RKO (cell line): ENCODE results near the gene PLAAT2.

Source experiments
- DNase-seq: peaks from one replicate; pipeline ENCODE4 v3.0.0-alpha.2; 2016; ENCODE audit warnings: low spot score

Gene PLAAT2

GRCh38 chr11:63518548-63518947 is 44.6 kb downstream of the PLAAT2 start:
- DNase-seq: no peak

GRCh38 chr11:63517156-63517555 is 46.0 kb downstream of the PLAAT2 start:
- no peak for DNase-seq

DNA sequence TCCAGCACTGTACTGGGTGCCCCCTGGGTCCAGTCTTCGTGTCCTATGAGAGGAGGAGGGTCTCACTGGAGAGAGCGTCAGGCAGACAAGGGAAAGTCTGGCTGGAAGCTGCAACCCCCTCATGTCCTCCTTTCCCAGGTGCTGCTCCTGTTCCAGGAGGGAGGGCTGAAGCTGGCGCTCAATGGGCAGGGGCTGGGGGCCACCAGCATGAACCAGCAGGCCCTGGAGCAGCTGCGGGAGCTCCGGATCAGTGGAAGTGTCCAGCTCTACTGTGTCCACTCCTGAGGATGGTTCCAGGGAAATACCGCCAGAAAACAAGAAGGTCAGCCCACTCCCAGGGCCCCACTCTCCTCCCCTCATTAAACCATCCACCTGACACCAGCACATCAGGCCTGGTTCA is 47.1 kb downstream of the PLAAT2 start:
- no peak for DNase-seq

DNA sequence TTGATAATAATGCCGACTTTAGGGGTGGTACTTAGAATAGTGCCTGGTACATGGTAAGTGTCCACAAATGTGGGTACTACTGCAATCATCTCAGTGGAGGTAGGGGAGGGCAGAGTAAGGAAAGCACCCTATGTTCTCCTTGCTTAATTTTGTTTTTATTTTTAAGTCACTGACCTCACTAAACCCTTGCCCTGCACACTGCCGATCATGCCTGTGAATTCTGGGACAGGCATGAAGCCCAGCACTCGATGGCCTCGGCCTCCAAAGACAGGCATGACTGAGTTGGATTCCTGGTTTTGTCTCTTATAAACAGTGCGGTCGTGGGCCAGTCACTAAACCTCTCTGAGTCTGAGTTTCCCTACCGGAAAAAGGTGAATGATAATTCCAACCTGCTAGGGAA is 50.4 kb downstream of the PLAAT2 start:
- DNase-seq: no peak

DNA sequence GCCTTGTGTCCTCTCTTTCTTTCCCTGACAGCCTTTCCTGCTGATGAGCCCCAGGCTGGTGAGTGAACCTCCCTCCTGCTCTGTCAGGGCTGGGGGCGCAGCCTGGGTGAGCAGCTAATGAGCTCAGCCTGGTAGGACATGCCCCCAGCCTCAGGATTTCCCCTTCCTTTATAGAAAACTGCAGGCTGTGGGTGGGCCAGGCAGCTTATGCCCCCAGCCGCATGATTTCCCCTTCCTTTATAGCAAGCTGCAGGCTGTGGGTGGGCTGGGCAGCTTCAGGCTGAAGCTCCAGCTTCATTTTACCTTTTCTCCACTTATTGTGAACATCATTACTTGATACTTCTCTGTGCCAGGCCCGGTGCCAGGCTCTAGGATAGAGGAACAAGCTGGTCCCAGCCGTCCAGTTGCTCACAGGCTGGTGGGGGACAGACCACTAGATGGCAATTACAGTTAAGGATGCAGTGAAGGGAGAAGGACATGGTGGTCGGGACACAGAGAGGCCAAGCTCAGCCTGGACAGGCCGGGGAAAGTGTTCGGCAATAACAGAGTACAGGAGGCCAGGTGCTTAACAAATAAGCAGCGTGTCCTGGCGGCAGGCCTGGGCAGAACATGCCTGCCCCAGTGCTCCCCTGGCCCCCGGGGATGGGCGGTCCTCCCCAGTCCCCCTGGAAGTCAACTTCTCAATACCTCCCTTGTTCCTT is 52.0 kb downstream of the PLAAT2 start:
- no peak for DNase-seq

GRCh38 chr11:63510360-63511047 is 52.7 kb downstream of the PLAAT2 start:
- DNase-seq: no peak

- DNase-seq: no peak
These were observed 54.4 kb downstream of the PLAAT2 start for GRCh38 chr11:63508745-63509144.

GRCh38 chr11:63508009-63508408 is 55.2 kb downstream of the PLAAT2 start:
- peak; percentile 45 for DNase-seq

- no peak for DNase-seq
These were observed 55.7 kb downstream of the PLAAT2 start for GRCh38 chr11:63507511-63507910.

DNA sequence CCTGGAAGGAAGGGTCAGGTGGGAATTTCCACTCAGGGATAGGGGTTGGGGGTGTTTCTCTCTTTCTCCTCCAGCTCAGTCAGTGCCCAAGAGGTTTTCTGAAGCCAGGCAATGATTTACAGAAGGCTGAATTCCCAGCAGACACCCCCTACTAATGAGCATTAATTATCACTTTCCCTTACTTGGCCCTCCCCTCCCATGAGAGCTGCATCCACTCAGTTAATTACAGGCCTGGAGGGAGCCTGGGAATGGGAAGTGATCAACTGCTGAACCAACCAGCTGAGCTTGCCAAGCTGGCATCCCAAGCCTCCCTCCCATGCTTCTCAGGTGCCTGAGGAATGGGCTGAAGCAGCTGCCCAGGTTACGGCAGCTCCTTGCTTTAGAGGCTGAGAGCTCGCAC is 56.3 kb downstream of the PLAAT2 start:
- no peak for DNase-seq

DNA sequence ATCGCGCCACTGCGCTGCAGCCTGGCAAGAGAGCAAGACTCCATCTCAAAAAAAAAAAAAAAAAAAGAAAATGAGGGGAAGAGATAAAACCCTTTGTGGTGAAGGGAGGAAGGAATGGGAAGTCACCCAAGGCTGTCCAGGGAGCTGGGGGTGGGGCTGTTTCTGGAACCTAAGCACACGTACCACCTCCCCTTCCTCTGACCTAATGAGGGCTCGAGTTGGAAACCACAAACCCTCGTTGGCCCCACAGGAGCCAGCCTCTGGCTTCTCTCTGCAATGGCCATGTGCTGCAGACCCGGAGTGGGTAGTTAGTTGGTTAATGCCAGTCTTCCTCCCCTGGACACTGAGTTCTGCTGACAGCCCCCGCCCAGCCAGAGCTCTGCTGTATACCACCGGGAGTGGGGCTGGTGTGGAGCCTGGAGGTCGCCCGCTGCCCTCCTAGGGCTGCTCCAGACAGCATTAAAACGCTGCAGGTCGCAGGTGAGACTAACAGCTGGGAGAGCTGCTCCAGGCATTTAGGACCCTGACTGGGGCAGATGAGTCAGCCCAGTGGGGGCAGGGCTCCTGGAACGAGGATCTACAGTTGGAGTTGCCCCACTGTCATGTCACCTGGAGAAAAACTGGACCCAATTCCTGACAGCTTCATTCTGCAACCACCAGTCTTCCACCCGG is 57.2 kb downstream of the PLAAT2 start, which contains the start of gene LGALS12:
LGALS12 (plus strand) TSS at position 228 of the 672 bp plus-strand sequence; CDS start at position 603, 375 bp downstream.
- no peak for DNase-seq

- no peak for DNase-seq
These were observed 58.1 kb downstream of the PLAAT2 start for GRCh38 chr11:63504933-63505586.

GRCh38 chr11:63504054-63504453 is 59.1 kb downstream of the PLAAT2 start:
- no peak for DNase-seq

GRCh38 chr11:63503492-63503891 is 59.7 kb downstream of the PLAAT2 start:
- DNase-seq: no peak
